PC-9 (cell line): ENCODE measurements around the gene CDA. TPM values are rescaled to one million over a fixed set of nuclear protein-coding genes. Genes with fewer than 3 reads are reported as not detected.

Source experiments
- BruUV-seq: library from RNA; stranded (reverse); fragments of 400-500 nt; replicated peaks from 2 replicates; lab custom pipeline; 2021; lab: Mats Ljungman, UMichigan
- CTCF ChIA-PET: fragments of 300-600 bp; sonication (Branson Sonifier 250); formaldehyde crosslinking; loops from one replicate; lab custom pipeline; 2022; ENCODE audit warnings: antibody characterized with exemption; lab: Charles Lee
- POLR2A ChIA-PET: fragments of 300-600 bp; sonication (Branson Sonifier 250); formaldehyde crosslinking; loops from one replicate; lab custom pipeline; 2022; ENCODE audit warnings: antibody characterized with exemption; ENCODE audit not compliant: unreplicated experiment; lab: Charles Lee
- DNase-seq, 2 experiments: peaks; one replicate each; pipeline versions ENCODE4 v3.0.0 to v3.0.0-alpha.2; 2015 to 2022; ENCODE audit warnings: mixed read lengths in 1 of 2
- H2AFZ ChIP-seq: fragments of 200-600 bp; sonication (generic); 2 replicates; pipeline ENCODE4 v1.8.1; 2017; ENCODE audit warnings: antibody characterized with exemption
- H3F3A ChIP-seq: fragments of 200-600 bp; sonication (generic); 2 replicates; pipeline ENCODE4 v1.8.1; 2017; ENCODE audit warnings: antibody characterized with exemption, mild to moderate bottlenecking, low read depth; ENCODE audit not compliant: insufficient read depth
- H3K27ac ChIP-seq: fragments of 200-600 bp; sonication (generic); 2 replicates; pipeline ENCODE4 v1.6.1; 2016; ENCODE audit warnings: mixed run types
- H3K27me3 ChIP-seq: fragments of 200-600 bp; sonication (generic); 2 replicates; pipeline ENCODE4 v1.6.1; 2016; ENCODE audit warnings: low read depth, mixed run types; ENCODE audit not compliant: insufficient read depth
- H3K36me3 ChIP-seq: fragments of 200-600 bp; sonication (generic); 2 replicates; pipeline ENCODE4 v1.6.1; 2016; ENCODE audit warnings: low read depth, mixed run types
- H3K4me1 ChIP-seq: fragments of 200-600 bp; sonication (generic); replicated peaks from 2 replicates; pipeline ENCODE4 v1.6.1; 2016; ENCODE audit warnings: mixed run types; ENCODE audit not compliant: insufficient read depth
- H3K4me2 ChIP-seq: fragments of 200-600 bp; sonication (generic); 2 replicates; pipeline ENCODE4 v1.6.1; 2017; ENCODE audit warnings: mixed run types
- H3K4me3 ChIP-seq: fragments of 200-600 bp; sonication (generic); 2 replicates; pipeline ENCODE4 v1.6.1; 2016; ENCODE audit warnings: mixed run types
- H3K79me2 ChIP-seq: fragments of 200-600 bp; sonication (generic); 2 replicates; pipeline ENCODE4 v1.6.1; 2017; ENCODE audit warnings: low read depth, mixed run types
- H3K9me2 ChIP-seq: fragments of 200-600 bp; sonication (generic); 2 replicates; pipeline ENCODE4 v1.8.1; 2017; ENCODE audit warnings: mild to moderate bottlenecking; ENCODE audit not compliant: insufficient read depth
- H3K9me3 ChIP-seq: fragments of 200-600 bp; sonication (generic); 2 replicates; pipeline ENCODE4 v1.8.1; 2016; ENCODE audit warnings: low read depth; ENCODE audit not compliant: insufficient read depth
- H4K20me1 ChIP-seq: fragments of 200-600 bp; sonication (generic); 2 replicates; pipeline ENCODE4 v1.8.1; 2017; ENCODE audit not compliant: insufficient read depth
- CTCF ChIP-seq: fragments of 200-600 bp; sonication (generic); conservative IDR thresholded peaks from 2 replicates; pipeline ENCODE4 v1.6.1; 2017; ENCODE audit warnings: mixed run types, antibody characterized with exemption, mild to moderate bottlenecking, moderate library complexity
- EZH2 ChIP-seq: fragments of 200-600 bp; sonication (generic); IDR thresholded peaks from 2 replicates; pipeline ENCODE4 v1.8.0; 2017; ENCODE audit warnings: antibody characterized with exemption, low read depth
- intact Hi-C: fragments of 100-400 bp; cut with micrococcal nuclease; formaldehyde crosslinking; loops from one replicate; pipeline ENCODE4 v1.10.0; 2022; ENCODE audit not compliant: unreplicated experiment
- total RNA-seq: library from RNA; stranded (reverse); gene quantifications from 2 replicates; pipeline ENCODE4 v1.2.3, GENCODE V29; 2021

CDA gene
- total RNA-seq, 1 experiment from 2014 or later = 56.6 TPM

- no TSS peak for BruUV-seq
- POLR2A ChIA-PET = interaction anchor here (0.7 kb wide), 1 partner anchor 880 kb away, joined by 16 read pairs; no protein-coding TSS in a partner anchor
- no peaks in the 10 kb centered on the region for H3F3A ChIP-seq
- no peaks in the 10 kb centered on the region for H3K27me3 ChIP-seq
- H3K4me3 ChIP-seq = no peak overlapping the region
- no peaks in the 10 kb centered on the region for H3K9me2 ChIP-seq
- no peak overlapping the region for H2AFZ ChIP-seq
- no peaks in the 10 kb centered on the region for H3K36me3 ChIP-seq
- no peaks in the 10 kb centered on the region for H3K4me1 ChIP-seq
- no peak overlapping the region for H3K27ac ChIP-seq
- no peaks in the 10 kb centered on the region for H3K9me3 ChIP-seq
- no peak for DNase-seq
- no peak overlapping the region for H3K4me2 ChIP-seq
- no peaks in the 10 kb centered on the region for H4K20me1 ChIP-seq
- CTCF ChIA-PET = no interaction called here
- TF ChIP-seq CTCF (no peak), EZH2 (no peak)
- intact Hi-C loops = no loop called here
- no peaks in the 10 kb centered on the region for H3K79me2 ChIP-seq
Measured at GRCh38 chr1:20621012-20621411, 32.1 kb downstream of the CDA start.

DNA sequence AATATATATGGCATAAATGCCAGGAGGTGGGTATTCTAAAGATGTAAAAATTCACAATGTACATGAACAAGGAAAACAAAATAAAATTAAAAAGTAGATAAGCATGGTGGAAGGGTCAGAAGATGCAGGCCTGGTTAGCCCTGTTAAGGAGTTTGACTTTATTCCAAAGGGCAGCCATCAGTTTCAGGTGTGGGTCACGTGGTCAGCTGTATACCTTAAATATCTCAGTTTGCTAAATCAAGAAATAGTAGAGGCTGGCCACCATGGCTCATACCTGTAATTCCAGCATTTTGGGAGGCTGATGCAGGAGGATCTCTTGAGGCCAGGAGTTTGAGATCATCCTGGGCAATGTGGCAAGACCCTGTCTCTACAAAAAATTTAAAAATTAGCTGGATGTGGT lies 35.8 kb downstream of the CDA start:
- Histone ChIP-seq H4K20me1 (no peaks in the 10 kb centered on the region), H3K4me1 (no peaks in the 10 kb centered on the region), H3K4me2 (no peak overlapping the region), H3K27me3 (no peaks in the 10 kb centered on the region), H3K9me2 (no peaks in the 10 kb centered on the region), H3K79me2 (no peaks in the 10 kb centered on the region), H3K4me3 (no peak overlapping the region), H3K27ac (no peak overlapping the region), H3K9me3 (no peaks in the 10 kb centered on the region), H3F3A (no peaks in the 10 kb centered on the region), H2AFZ (no peak overlapping the region), H3K36me3 (no peaks in the 10 kb centered on the region)
- DNase-seq = no peak
- TF ChIP-seq CTCF (no peak), EZH2 (no peak)
- no TSS peak for BruUV-seq
- intact Hi-C loops = no loop called here
- CTCF ChIA-PET = interaction anchor here (0.7 kb wide), 1 partner anchor 106 kb away, joined by 6 read pairs; no protein-coding TSS in a partner anchor
- POLR2A ChIA-PET = no interaction called here

DNA sequence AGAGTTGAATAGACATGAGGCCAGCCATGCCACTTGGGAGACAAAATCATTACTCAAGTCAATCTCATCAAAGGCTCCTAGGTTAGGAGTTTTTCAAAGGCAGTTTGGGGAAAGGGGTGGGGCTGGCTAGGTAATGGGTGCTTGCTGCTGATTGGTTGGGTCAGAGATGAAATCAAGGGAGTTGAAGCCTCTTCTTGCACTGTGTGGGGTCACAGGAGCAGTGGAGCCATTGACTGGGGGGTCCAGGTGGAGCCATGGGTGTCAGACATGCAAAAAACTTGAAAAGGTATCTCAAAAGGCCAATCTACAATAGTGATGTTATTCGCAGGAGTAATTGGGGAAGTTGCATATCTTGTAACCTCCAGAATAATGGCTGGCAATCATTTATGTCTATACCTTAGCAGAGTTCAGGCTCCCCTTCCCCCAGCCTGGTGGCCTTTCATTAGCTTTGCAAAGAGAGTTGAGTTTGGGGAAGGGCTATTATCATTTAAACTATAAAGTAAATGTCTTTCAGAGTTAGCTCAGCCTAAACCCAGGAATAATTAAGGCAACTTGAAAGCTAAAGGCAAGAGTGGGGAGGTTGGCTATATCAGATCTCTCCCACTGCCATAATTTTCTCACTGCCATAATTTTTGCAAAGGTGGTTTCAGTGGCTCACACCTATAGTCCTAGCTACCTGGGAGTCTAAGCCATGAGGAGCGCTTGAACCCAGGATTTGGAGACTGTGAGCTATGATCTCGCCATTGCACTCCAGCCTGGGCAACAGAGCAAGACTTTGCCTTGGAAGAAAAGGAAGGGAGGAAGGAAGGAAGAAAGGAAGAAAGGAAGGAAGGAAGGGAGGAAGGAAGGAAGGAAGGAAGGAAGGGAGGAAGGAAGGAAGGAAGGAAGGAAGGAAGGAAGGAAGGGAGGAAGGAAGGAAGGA lies 36.5 kb downstream of the CDA start:
- H3K27me3 ChIP-seq = no peaks in the 10 kb centered on the region
- TF ChIP-seq EZH2 = no peak
- TF ChIP-seq CTCF = no peak
- H2AFZ ChIP-seq = no peak overlapping the region
- POLR2A ChIA-PET = interaction anchor here (1.0 kb wide), 1 partner anchor 705 kb away, joined by 17 read pairs; no protein-coding TSS in a partner anchor
- H3F3A ChIP-seq = no peaks in the 10 kb centered on the region
- no peak overlapping the region for H3K4me3 ChIP-seq
- DNase-seq = no peak
- H3K36me3 ChIP-seq = no peaks in the 10 kb centered on the region
- no peak overlapping the region for H3K27ac ChIP-seq
- H3K9me3 ChIP-seq = no peaks in the 10 kb centered on the region
- H3K4me1 ChIP-seq = no peaks in the 10 kb centered on the region
- intact Hi-C loops = no loop called here
- no peak overlapping the region for H3K4me2 ChIP-seq
- CTCF ChIA-PET = no interaction called here
- no peaks in the 10 kb centered on the region for H3K9me2 ChIP-seq
- no peaks in the 10 kb centered on the region for H3K79me2 ChIP-seq
- no TSS peak for BruUV-seq
- H4K20me1 ChIP-seq = no peaks in the 10 kb centered on the region
